ENCODE measurements around the gene GABRB2. TPM values are rescaled to one million over a fixed set of nuclear protein-coding genes. Genes with fewer than 3 reads are reported as not detected.

Gene GABRB2
- total and polyA plus RNA-seq, 2 of the 13 experiments (the other 11 are each of a cell fraction or from before 2014, with no cell fraction given), result 0.01 TPM; not detected in 1

GRCh38 chr5:161421067-161421466 is 125.5 kb downstream of the GABRB2 start (continued):
- TF ChIP-seq ZSCAN21 (CRISPR knock-in tag; IDR thresholded peaks at IDR 0.05; ENCODE audit: borderline replicate concordance) (no peak), ZBED4 (CRISPR knock-in tag; IDR thresholded peaks at IDR 0.05; ENCODE audit: borderline replicate concordance) (no peak)

- no peaks in the 10 kb centered on the region for H4K20me1 ChIP-seq (ENCODE audit: insufficient read depth, low read length)
- CTCF ChIA-PET (ENCODE audit: low intra/inter-chr PET ratio, low total read pairs), result no interaction called here
- intact Hi-C loops (cut with micrococcal nuclease; ENCODE audit: unreplicated experiment), result no loop called here
- no peak overlapping the region for H2AFZ ChIP-seq (ENCODE audit: low read length)
- FAIRE-seq (no peak), ATAC-seq (no peak), DNase-seq (ENCODE audit: low spot score) (no peak)
- no peak overlapping the region for H3K9ac ChIP-seq (ENCODE audit: insufficient read depth, low read depth, low read length)
- no peaks in the 10 kb centered on the region for H3K79me2 ChIP-seq (ENCODE audit: insufficient read depth, low read length)
- in situ Hi-C loops (cut with HindIII; ENCODE audit: extremely low pct_ligation_motif_present, low pct_unique_long_range_greater_than_20kb), result no loop called here
- no TSS peak for BruUV-seq (replicated peaks)
- no peaks in the 10 kb centered on the region for H3K4me1 ChIP-seq (ENCODE audit: insufficient read depth, low read length)
- no peak overlapping the region for H3K4me2 ChIP-seq (ENCODE audit: low read depth, low read length)
- 0% methylated on average over 3 of the region's 3 CpGs for WGBS (ENCODE audit: low lambda C conversion rate)
- no peak for TF ChIP-seq SOX13 (IDR thresholded peaks at IDR 0.05)
- no peak for TF ChIP-seq SOX13 (CRISPR knock-in tag; conservative IDR thresholded peaks at IDR 0.05 in 1 of 2, IDR thresholded peaks at IDR 0.05 in 1 of 2)
- TF ChIP-seq PRMT3 (CRISPR knock-in tag; IDR thresholded peaks at IDR 0.05; ENCODE audit: borderline replicate concordance, low read depth), result no peak
- no peak for TF ChIP-seq NCOR1 (IDR thresholded peaks at IDR 0.05; ENCODE audit: borderline replicate concordance, low read length)
- no peak overlapping the region for H3K4me3 ChIP-seq (replicated peaks in 1 of 3; ENCODE audit: insufficient read depth in 1 of 3, low read depth in 2 of 3, low read length in 3 of 3)
- H3K27me3 ChIP-seq (ENCODE audit: control insufficient read depth in 1 of 2, insufficient read depth in 2 of 2, low read length in 2 of 2), result no peaks in the 10 kb centered on the region; a peak in 1 of 5 replicates
- POLR2A ChIA-PET, result no interaction called here
- no peaks in the 10 kb centered on the region for H3K36me3 ChIP-seq (replicated peaks in 1 of 2; ENCODE audit: control insufficient read depth in 1 of 2, insufficient read depth in 2 of 2, low read length in 2 of 2)
- no peaks in the 10 kb centered on the region for H3K9me3 ChIP-seq (ENCODE audit: low read length)
- H3K27ac ChIP-seq (ENCODE audit: extremely low read length, insufficient read depth, low read length), result no peak overlapping the region
Observed at GRCh38 chr5:161420521-161420920, 126.0 kb downstream of the GABRB2 start.
